ENCODE results near the gene ZNF285. TPM values are rescaled to one million over a fixed set of nuclear protein-coding genes. Genes with fewer than 3 reads are reported as not detected.

Gene ZNF285
- total RNA-seq (2021; ENCODE audit: unreplicated experiment), result not detected
- polyA plus RNA-seq (2012), result not detected in 2 replicates
- not detected for Bru-seq, nascent RNA
- BruChase-seq, experiment 1, labeled RNA remaining after a 6-hour chase, result percentile 10 among the genes with signal in this experiment
- BruChase-seq, experiment 2, labeled RNA remaining after a 2-hour chase, result percentile 14 among the genes with signal in this experiment
- long read RNA-seq, result 0 reads

- H3K9me2 ChIP-seq (ENCODE audit: insufficient read depth), result no peaks in the 10 kb centered on the region
- H2AFZ ChIP-seq (ENCODE audit: low read depth, low read length, poor library complexity, severe bottlenecking), result no peak within 1 kb of the TSS
- POLR2A ChIA-PET, result no interaction called here
- H4K20me1 ChIP-seq (ENCODE audit: insufficient read depth), result no peaks in the 10 kb centered on the region
- no TSS peak for BruUV-seq (replicated peaks)
- H3K27me3 ChIP-seq (ENCODE audit: insufficient read depth, low read length), result no peaks in the 10 kb centered on the region
- DNase-seq (ENCODE audit: low read depth, low spot score) (no peak), ATAC-seq (no peak)
- no peak within 1 kb of the TSS for H3K4me2 ChIP-seq (ENCODE audit: low read length)
- H3K4me3 ChIP-seq (replicated peaks in 1 of 2; ENCODE audit: low read depth in 1 of 2, low read length in 2 of 2), result no peak within 1 kb of the TSS
- no peak within 1 kb of the TSS for H3K27ac ChIP-seq (ENCODE audit: low read depth, low read length)
- TF ChIP-seq TCF7L2 (IDR thresholded peaks at IDR 0.05; ENCODE audit: borderline replicate concordance, extremely low read depth, insufficient read depth, insufficient read length) (no peak), REST (IDR thresholded peaks at IDR 0.05; ENCODE audit: low read depth) (no peak), EZH2 (IDR thresholded peaks at IDR 0.05) (no peak), ATF3 (IDR thresholded peaks at IDR 0.05) (no peak), POLR2A (IDR thresholded peaks at IDR 0.05; ENCODE audit: borderline replicate concordance, extremely low read depth, insufficient read depth, insufficient read length) (no peak), YY1 (IDR thresholded peaks at IDR 0.05; ENCODE audit: extremely low read depth, insufficient replicate concordance, low read depth, low read length) (no peak), ZFX (IDR thresholded peaks at IDR 0.05) (no peak), POLR2AphosphoS5 (IDR thresholded peaks at IDR 0.05; ENCODE audit: low read depth, low read length) (no peak), EGR1 (IDR thresholded peaks at IDR 0.05; ENCODE audit: low read depth) (no peak), SRF (IDR thresholded peaks at IDR 0.05; ENCODE audit: low read depth) (no peak), SP1 (IDR thresholded peaks at IDR 0.05; ENCODE audit: low read depth) (no peak), ELF1 (IDR thresholded peaks at IDR 0.05; ENCODE audit: borderline replicate concordance, low read depth) (no peak), JUND (IDR thresholded peaks at IDR 0.05) (no peak)
- TF ChIP-seq, protein P1, sequence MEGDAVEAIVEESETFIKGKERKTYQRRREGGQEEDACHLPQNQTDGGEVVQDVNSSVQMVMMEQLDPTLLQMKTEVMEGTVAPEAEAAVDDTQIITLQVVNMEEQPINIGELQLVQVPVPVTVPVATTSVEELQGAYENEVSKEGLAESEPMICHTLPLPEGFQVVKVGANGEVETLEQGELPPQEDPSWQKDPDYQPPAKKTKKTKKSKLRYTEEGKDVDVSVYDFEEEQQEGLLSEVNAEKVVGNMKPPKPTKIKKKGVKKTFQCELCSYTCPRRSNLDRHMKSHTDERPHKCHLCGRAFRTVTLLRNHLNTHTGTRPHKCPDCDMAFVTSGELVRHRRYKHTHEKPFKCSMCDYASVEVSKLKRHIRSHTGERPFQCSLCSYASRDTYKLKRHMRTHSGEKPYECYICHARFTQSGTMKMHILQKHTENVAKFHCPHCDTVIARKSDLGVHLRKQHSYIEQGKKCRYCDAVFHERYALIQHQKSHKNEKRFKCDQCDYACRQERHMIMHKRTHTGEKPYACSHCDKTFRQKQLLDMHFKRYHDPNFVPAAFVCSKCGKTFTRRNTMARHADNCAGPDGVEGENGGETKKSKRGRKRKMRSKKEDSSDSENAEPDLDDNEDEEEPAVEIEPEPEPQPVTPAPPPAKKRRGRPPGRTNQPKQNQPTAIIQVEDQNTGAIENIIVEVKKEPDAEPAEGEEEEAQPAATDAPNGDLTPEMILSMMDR (IDR thresholded peaks at IDR 0.05 in 2 of 3, conservative IDR thresholded peaks at IDR 0.05 in 1 of 3; ENCODE audit: borderline replicate concordance in 1 of 3, insufficient read depth in 1 of 3, low read depth in 2 of 3, low read length in 2 of 3), result no peak
- TF ChIP-seq, protein P2, sequence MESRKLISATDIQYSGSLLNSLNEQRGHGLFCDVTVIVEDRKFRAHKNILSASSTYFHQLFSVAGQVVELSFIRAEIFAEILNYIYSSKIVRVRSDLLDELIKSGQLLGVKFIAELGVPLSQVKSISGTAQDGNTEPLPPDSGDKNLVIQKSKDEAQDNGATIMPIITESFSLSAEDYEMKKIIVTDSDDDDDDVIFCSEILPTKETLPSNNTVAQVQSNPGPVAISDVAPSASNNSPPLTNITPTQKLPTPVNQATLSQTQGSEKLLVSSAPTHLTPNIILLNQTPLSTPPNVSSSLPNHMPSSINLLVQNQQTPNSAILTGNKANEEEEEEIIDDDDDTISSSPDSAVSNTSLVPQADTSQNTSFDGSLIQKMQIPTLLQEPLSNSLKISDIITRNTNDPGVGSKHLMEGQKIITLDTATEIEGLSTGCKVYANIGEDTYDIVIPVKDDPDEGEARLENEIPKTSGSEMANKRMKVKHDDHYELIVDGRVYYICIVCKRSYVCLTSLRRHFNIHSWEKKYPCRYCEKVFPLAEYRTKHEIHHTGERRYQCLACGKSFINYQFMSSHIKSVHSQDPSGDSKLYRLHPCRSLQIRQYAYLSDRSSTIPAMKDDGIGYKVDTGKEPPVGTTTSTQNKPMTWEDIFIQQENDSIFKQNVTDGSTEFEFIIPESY (IDR thresholded peaks at IDR 0.05; ENCODE audit: extremely low read depth, insufficient replicate concordance, low read length), result no peak
- H3K36me3 ChIP-seq (ENCODE audit: control insufficient read depth in 1 of 2, insufficient read depth in 2 of 2, low read length in 2 of 2), result no peaks in the 10 kb centered on the region
- intact Hi-C loops (cut with micrococcal nuclease), result no loop called here
- no peaks in the 10 kb centered on the region for H3K9me3 ChIP-seq (ENCODE audit: control insufficient read depth in 1 of 2, insufficient read depth in 1 of 2, low read depth in 1 of 2, low read length in 2 of 2)
- RAD21 ChIA-PET (ENCODE audit: low non-redundant PET in 1 of 2, low total read pairs in 2 of 2, uncharacterized antibody in 2 of 2, unreplicated experiment in 2 of 2), result no interaction called here
- H3K9ac ChIP-seq (ENCODE audit: low read length), result no peak within 1 kb of the TSS
- CTCF ChIA-PET, result no interaction called here
- H3K79me2 ChIP-seq (ENCODE audit: insufficient read depth, low read length), result no peaks in the 10 kb centered on the region
- no peaks in the 10 kb centered on the region for H3K4me1 ChIP-seq (ENCODE audit: control insufficient read depth in 1 of 2, insufficient read depth in 2 of 2, low read length in 2 of 2)
Measured at GRCh38 chr19:44401139-44402115, at the start of gene ZNF285. Gene ZNF285 (minus strand): TSS chr19:44401608. CDS start chr19:44397213, 4,395 bp downstream.
